ENCODE measurements around the gene KCNN3.

The KCNN3 gene

DNA sequence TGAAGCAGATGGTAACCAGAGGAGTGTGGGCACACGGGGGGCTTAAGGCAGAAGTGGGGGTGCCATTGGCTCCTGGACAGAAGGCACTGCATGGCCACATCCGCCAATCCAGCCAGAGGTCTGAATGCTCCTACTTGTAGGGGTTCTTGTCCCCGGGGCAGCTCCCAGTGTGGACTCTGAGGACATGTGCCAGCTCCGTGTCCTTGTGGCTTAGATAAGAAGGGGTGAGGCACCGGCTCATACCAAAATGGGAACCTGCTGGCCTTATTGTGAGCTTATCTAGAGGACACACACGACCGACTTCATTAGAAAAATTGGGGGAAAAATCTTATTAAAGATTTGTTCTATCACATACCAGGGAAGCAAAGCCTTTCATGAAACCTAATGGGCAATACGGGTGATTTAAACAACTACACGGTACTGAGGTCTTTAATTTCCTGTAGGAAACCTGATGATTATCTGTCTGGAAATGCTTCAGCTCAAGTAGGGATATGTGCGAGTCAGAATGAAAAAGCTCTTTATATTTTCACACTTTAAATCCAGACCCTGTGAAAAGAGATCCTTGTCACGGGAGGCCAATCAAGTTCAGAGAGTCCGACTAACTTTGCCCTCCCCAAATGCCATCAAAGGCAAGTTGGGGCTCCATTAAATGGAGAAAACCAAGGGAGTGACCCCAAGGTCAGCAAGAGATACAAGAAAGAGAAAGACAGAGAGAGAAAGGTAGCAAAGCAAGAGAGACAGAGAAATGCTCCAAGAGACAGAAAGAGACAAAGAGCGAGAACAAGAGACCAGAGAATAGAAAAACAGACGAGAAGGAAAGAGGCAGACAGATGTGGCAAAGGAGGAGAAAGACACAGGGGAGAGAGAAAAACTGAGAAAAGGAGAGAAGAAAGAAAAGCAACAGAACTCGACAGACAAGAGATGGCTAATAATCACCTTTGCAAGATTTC lies 14.1 kb upstream of the KCNN3 start:
- intact Hi-C loops (cut with DNase I): no loop called here
- DNase-seq: no peak

DNA sequence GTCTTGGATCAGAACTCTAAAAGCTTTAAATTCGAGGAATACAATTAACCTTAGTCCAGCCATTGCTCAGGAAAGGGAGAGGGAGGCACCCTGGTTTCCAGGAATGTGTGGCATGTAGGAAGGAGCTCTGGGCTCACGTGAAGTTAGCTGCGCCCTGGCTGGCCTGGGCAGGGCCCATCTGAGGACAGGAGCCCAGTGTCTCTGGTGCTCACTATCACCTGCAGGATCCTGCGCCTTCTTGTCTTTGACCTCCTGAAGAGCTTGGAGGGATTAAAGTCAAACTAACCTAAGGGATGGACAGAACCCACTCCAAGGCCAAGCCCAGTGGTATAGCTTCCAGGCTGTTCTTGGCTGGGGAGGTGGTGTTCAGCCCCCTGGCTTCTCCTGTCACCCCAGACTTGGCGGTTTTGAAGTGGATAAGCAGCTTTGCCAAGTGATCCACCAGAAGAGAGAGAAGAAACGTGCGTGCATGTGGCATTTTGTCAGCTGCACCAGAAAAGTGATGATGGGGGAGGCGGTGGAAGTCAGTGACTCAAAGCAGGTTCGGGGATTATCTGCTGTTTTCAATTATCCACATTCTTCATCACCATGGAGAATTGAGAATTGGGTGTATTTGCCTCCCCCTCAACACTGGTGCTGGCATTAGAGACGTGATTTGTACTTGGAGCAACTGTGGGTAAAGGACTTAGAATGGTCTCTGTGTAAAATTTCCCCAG lies 11.9 kb upstream of the KCNN3 start:
- peak in 11 of 42 donors; percentile 29 to 74 (median 51) for DNase-seq
- intact Hi-C loops (cut with DNase I): no loop called here

DNA sequence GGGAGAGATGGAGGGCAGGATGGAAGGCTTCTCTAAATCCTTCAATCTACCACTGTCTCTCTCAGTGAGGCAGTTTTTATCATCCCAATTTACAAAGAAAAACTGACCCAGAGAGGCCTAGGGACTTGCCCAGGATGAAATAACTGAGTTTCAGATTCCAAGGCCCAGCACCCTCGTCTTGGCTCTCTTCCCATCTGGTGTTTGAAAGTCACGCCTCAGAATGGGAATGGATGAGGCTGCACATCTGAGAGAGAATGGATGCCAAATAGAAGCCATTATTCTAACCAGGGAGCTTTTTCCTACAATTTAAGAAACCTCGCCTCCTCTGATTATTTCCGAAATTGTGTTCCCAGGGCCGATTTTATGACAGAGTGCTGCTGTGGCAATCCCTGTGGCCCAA lies 10.6 kb upstream of the KCNN3 start:
- intact Hi-C loops (cut with DNase I): no loop called here
- no peak for DNase-seq

DNA sequence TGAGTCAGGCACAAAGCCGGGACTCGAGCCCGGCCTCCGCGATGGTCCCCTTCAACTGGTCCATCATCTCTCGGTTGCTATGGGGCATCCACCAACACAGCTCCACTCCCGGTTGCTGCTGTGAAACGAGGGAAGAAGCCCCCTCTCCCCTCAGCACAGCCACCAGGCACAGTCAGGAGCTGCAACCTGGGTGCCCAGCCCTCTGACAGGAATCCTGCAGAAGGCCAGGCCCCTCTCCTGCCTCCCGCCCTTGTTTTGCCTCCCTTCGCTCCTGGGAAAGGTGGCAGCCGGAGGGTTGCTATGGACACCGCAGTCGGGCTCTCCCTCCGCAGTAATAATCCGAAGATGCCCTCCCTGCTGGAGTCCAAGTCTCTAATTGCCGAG lies 8.9 kb upstream of the KCNN3 start:
- DNase-seq: peak in 1 of 42 donors; percentile 12
- intact Hi-C loops (cut with DNase I): loop anchor here (2.0 to 10.0 kb wide), 2 partner anchors 210 to 394 kb away; no protein-coding TSS in a partner anchor

DNA sequence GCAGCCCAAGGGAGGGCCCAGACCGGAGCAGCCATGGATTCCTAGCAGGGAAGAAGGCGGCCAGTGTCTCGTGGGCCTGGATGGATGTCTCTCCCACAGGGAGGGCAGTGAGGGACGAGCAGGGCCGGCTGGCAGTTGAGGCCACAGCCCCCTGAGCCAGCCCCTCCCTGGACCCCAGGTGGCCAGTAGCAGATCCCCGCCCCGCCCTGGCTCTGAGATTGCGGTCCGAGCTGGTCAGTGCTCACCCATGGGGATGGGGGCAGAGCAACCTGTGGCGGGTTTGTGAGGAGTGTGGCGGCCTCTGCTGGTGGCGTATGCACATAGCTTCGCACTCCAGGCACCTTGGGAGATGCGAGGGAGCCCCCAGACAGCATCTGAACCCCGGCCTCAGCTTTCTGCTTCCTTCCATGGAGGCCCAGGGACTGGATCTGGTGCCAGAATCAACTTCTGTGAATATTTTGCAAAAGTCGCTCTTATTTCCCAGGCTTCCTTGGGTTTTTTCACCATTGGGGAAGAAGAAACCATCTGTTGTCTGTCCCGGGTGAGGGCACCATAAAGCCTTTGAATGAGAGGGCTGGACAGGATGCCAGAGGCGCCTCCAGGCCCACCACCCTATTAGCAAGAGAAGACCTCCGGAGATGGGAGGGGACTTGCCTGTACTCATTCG lies 8.4 kb upstream of the KCNN3 start:
- DNase-seq: peak; percentile 78 to 94 (median 88)
- intact Hi-C loops (cut with DNase I): loop anchor here (2.0 to 10.0 kb wide), 2 partner anchors 210 to 394 kb away; no protein-coding TSS in a partner anchor

DNA sequence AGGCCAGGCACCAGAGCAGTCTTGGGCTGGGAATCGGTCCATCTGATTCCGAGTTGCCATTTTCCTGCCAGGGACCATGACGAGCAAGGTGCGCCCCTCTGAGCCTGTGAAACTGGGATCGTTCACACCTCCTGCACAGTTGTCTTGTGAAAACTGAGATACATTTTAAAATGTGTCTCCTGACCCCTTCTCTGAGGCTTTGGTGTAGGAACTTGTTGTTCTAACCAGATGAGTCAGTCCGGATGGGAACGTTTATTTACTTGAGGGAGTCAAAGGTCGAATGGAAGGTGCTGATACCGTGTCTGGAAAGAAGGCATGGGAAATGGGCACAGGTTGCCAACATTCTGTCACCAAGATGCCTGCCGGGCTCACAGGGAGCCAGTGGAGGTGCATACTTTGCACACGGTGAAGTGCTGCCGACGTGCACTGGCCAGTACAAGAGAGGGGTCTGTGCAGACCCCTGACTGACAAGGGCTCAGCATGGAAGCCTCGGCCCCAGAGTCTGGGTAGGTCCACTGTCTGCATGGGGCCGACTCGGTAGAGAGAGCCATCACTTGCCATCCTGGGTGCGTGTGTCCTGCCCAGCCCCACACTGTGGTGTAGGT lies 7.4 kb upstream of the KCNN3 start:
- intact Hi-C loops (cut with DNase I): loop anchor here (10.0 kb wide), 1 partner anchor 393 kb away; no protein-coding TSS in a partner anchor
- DNase-seq: peak in 2 of 42 donors; percentile 5 to 14

DNA sequence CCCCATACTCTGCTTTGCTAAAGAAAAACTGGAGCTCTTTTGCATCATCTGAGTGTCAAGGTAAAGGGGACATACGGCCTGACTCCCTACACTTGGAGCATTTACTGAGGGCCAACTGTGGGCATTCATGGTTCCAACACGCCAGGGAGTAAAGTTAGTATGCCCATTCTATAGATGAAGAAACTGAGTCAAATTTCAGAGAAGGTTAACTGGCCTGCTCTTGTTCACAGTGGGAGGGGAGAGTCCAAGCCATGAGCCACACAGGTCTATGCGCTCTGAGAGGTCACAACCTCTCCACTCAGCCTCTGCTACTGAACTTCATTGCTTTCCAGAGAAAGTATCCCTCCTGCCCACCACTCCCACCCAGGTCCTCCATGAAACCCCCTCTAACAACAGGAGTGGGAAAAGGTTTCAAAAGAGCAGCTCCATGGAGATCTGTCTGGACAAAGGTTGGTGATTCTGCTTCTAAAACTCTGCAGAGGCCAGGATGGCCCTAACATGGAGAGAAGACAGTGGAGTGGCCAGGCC lies 6.8 kb upstream of the KCNN3 start:
- DNase-seq: peak in 1 of 42 donors; percentile 2
- intact Hi-C loops (cut with DNase I): loop anchor here (10.0 kb wide), 1 partner anchor 392 kb away; no protein-coding TSS in a partner anchor

DNA sequence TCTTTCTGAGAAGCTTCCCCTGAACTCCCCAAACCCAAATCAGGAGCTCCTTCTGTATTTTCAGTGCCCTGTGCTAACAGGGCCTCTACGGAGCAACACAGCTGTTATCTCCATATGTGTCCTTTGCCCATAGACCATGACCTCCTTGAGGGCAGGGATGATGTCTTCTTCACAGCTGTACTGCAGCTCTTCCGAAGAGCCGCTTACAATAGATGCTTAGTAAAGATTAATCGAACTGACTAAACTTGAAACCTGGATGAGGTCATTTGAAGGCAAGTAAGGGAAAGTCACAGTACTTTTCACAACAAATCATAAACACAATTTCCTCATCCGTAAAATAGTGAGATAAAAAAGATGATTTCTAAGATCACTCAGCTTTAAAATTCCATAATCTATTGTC lies 4.4 kb upstream of the KCNN3 start:
- no peak for DNase-seq
- intact Hi-C loops (cut with DNase I): loop anchor here (5.0 to 10.0 kb wide), 2 partner anchors 317 to 390 kb away; partner anchors contain the start of gene UBE2Q1

DNA sequence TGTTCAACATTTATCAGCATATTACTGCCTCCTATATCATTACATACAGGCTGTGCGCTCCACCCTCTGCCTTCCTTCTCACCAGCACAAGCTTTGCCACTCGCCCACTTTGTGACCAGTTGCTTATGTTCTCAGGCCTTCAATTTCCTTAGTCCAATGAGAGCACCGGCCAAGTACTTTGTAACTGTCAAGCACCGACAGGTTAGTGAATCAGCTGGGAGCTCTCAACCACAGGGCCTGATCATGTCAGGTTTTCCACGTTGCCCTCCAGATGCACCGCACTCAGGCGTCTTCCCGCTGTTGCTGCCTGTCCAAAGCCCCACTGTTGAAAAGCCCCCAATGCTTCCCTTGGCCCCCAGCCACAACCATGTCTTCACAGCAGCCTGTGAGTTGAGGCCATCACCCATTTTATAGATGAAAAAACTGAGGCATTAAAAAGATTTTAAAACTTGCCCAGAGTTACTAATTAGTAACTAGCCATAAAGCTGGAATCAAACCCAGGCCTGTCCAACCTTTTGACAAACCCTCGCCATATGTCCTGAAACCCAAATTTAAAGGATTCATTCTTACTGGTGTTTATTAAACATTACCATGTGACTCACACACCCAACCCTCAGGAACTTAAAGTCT lies 3.4 kb upstream of the KCNN3 start:
- peak in 2 of 42 donors; percentile 0 to 4 for DNase-seq
- intact Hi-C loops (cut with DNase I): loop anchor here (5.0 to 10.0 kb wide), 2 partner anchors 316 to 389 kb away; partner anchors contain the start of gene UBE2Q1

DNA sequence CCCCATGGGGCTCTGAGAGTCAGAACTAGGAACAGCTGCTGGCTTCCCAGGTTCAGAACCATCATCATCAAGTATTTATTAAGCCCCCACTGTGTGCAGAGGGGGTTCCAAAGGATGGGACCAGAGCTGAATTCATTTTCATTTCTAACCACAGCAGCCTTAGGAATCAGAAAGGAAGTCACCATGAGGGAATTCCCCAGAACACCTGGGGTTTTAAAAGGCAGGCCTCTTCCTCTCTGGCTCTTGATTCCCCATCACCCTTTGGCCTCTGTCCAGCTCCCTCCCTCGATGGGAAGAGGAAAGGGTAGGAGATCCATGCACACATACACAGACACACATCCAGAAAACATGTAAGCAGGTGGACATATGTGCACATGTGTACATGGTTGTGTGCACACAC lies 1.3 kb upstream of the KCNN3 start:
- DNase-seq: no peak
- intact Hi-C loops (cut with DNase I): loop anchor here (5.0 to 10.0 kb wide), 2 partner anchors 314 to 387 kb away; partner anchors contain the start of gene UBE2Q1

DNA sequence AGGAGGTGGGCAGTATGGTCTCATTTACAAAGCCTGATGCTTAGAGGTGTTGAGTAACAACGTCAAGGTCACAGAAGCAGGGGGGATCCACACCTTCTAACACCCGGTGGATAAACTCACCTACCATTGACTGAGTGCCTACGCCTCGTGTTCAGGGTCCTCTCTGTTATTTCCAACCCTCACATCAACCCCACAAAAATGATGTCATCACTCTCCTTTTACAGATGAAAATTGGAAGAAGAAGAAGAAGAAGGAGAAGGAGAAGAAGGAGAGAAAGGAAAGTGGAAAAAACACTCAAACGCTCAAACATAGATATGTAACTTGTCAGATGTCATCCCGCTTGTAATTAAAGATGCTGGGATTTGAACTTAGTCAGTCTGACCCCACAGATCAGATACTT lies 653 bp upstream of the KCNN3 start:
- intact Hi-C loops (cut with DNase I): loop anchor here (5.0 to 10.0 kb wide), 2 partner anchors 313 to 386 kb away; partner anchors contain the start of gene UBE2Q1
- DNase-seq: peak in 1 of 42 donors; percentile 1

DNA sequence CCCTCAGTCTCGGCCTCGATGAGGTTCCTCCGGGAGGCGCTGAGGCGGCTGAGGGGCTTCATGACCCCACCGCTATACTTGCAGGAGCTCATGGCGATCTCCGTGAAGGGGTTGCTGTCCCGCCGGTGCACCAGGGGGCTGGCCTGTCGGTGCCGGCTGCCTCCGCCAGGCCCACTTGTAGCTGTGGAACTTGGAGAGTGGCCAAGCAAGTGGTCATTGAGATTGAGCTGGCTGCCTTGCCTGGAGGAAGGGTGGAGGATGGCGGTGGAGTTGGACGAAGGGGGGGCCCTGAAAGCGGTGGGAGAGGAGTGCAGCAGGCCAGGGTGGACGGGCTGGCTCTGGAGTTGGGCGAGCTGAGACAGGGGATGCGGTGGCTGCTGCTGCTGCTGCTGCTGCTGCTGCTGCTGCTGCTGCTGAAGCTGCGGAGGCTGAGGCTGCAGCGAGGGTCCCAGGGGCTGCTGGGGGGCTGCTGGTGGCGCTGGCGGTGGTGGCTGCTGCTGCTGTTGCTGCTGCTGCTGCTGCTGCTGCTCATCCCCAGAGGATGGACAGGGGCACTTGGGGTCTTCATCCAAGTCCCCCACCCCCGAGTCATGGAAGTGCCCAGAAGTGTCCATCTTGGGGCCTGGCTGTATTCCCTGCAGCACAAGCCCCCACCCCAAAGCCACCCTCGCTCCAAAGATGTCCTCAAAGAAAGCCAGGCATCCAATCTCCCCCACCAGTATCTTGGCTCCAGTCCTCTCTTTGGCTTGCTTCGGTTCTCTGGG lies 548 bp downstream of the KCNN3 start:
- DNase-seq: peak in 36 of 42 donors; percentile 34 to 82 (median 62)
- intact Hi-C loops (cut with DNase I): loop anchor here (5.0 to 10.0 kb wide), 2 partner anchors 312 to 385 kb away; partner anchors contain the start of gene UBE2Q1

DNA sequence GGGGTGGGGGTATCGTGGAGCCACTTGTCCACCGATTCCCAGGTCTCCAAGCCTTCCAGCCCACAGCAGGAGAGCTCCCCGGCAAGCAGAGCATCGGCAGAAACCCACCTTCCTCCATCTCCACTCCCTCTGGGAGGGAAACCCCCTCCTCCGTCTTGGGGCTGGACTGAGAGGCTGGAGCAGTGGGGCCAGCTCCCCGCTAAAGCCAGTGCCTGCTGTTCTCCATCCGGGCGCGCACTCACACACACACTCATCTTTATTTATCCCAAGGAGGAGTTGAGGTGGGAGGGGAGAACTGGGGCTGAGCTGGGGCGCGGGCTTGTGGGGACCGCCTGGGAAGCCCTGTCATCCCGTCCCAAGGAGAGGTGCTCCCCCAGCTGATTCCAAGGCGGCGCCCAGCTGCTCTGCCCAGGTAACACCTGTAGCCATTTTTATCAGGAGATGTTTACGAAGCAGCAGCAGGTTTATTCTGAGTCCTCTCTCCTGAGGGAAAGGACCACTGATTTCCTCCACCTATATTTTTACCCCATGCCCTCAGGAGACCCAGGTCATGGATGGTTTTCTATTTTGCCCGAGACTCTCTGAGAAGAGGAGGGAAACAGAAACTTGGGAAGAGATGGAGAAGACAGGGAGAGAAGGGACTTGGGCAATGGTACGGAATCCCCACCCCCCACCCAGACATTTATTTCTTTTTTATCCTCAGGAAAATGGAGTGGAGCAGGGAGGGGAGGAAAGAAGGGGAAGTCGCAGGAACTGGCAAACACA lies 2.1 kb downstream of the KCNN3 start:
- peak in 21 of 42 donors; percentile 30 to 75 (median 51) for DNase-seq
- intact Hi-C loops (cut with DNase I): no loop called here

DNA sequence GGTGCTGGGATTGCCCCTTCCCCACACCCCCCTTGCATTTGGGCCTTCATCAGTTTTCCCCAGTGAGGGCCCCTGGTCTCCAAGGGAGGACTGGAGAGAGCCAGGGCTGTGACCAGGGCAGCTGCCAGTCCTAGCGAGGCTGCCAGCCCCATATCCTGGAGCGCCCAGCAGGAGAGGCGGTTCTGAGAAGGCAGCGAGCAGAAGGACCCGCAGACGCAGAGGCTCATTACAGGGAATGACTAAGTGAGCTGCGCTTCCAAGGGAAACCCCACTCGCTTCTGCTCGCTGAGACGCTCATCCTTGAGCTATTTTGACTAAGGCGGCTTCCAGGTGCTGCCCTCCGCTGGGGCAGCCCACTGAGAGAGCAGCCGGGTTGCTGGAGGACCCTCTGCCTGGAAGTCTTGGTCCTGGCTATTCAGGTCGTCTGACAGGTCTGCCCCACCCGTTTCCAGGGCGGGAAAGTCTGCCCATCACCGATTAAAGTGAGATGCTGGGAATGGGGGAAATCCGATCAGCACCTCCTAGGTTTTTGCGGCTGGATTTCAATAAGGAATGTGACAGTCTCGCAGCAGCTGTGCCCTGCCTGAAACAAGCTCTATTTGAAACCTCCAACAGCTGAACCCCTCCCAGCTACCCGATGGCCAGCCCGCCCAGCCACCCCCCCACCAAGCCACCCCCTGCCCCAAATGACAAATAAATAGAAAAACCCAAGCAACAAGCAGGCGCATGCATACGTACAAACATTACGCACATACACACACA lies 2.8 kb downstream of the KCNN3 start:
- peak in 36 of 42 donors; percentile 35 to 88 (median 64) for DNase-seq
- intact Hi-C loops (cut with DNase I): no loop called here

DNA sequence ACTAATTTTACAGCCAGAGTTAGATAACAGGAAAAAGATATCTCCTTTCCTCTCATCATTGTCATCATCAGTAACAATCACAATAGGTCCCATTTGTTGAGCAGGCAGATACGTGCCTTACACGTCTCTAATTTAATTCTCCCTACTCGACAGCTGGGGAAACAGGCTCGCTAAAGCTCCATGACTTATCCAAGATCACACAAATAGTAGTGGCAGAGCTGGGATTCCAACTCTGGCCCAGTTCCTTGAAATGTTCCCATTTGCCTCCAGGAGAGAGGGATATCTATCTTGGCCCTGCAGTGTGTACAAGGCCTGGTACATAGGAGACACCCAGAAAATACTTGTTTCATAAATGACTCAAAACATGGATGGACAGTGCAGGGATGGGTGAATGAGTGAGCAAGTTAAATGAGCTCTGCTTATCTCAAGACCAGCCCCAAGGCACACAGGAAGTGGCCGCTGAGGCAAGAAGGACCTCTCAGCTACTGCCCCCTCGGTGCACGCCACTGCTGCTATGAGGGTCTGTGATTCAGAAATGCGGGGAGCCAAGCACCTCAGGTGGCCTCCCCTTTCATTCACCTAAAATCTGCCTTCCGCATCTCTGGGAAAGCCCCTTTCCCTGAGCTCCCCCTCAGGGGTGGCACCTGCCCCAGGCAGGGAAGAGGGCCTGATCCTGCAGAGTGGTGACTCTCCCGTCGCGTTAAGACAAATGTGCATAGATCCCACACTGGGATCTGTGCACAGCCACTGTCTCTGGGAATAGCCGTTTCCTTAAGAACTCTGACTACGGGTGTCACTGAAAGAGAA lies 3.6 kb downstream of the KCNN3 start:
- no peak for DNase-seq
- intact Hi-C loops (cut with DNase I): no loop called here

All from head of caudate nucleus (tissue), 42 donors.